Activated CD4-positive, alpha-beta T cell treated with anti-CD3 and anti-CD28 coated beads, Interleukin-10, Interleukin-2, amounts not matched to agents 100 ng/mL and 50 ng/mL, durations not matched to agents 16 hours and 8 hours (primary cell): ENCODE results near the gene STX7.
A peak's percentile ranks its signal among the peaks of the same experiment; 100 is the strongest.

Experiments used
- DNase-seq: peaks from one replicate; pipeline ENCODE4 v3.0.0-alpha.2; 2020

The STX7 gene

GRCh38 chr6:132506869-132507808, 5.8 kb downstream of the STX7 start:
- DNase-seq, result no peak

GRCh38 chr6:132506461-132506860, 6.5 kb downstream of the STX7 start:
- no peak for DNase-seq

GRCh38 chr6:132505158-132505557, 7.8 kb downstream of the STX7 start:
- no peak for DNase-seq

GRCh38 chr6:132504757-132505156, 8.2 kb downstream of the STX7 start:
- DNase-seq, result no peak

- DNase-seq, result no peak
Observed at GRCh38 chr6:132499757-132500156, 13.2 kb downstream of the STX7 start.

DNA sequence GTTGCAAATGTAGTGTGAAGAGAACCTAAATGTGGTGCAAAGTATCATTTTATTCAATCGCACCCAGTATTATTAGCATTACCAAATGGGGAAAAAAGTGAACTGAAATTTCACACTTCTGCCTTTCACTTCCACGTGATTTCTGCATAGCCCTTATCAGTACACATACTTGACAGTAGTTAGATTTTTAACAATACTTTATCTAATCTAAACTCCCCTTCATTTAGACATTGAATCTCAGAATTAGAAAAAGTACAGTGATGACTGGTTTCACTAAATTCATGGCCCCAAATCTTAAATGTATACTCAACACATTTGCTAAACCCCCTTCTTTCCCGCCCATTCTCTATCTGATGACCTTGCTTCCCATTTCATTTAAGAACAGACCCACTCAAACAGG, 14.3 kb downstream of the STX7 start:
- no peak for DNase-seq

DNA sequence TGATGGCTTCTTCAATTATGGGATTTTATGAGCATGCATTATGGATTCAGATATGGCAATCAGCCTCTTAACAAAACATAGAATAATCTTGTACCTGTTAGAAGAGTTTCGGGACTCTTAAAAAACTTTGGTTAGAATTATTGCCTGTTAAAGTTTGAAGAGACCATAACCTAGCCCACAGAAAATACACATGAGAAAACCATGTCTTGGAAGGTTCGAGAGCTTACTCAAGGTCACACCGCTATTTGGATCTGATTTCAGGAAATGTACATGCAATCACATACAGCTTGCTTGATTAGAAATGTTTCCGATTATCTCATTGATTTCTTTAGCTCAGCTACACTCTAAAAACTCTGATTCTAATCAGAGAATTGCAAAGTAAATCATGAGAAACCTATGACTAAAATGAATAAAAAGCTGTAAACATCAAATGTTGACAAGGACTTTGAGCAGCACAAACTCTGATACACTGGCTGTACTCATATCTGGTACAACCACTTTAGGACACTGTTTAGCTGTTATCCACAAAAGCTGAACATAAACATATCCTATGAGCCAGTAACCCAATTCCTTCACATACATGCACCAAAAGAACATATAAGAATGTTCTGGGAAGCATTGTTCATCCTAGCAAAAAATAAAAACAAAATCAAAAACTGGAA, 16.3 kb downstream of the STX7 start:
- no peak for DNase-seq

- DNase-seq, result peak; percentile 41
Observed at GRCh38 chr6:132495604-132496079, 17.3 kb downstream of the STX7 start.

GRCh38 chr6:132494954-132495353, 18.0 kb downstream of the STX7 start:
- DNase-seq, result peak; percentile 44

DNA sequence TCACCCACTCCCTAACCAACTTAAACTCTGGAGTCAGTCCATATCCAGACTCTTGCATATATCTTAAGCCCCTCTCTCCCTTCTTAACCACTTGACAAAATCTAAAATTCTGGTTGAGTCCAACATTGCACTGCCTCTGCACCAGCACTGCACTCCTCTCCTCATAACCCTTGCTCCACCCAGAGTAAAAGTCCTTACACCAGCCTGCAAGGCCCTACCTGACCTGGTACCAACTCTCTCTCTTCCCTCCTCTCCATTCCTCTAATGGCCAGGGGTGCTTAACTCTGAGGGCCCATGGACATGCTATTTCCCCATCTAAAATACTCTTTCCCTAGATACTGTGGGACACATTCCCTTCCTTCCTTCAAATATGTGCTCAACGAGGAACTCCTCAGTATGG, 21.0 kb downstream of the STX7 start:
- no peak for DNase-seq

DNA sequence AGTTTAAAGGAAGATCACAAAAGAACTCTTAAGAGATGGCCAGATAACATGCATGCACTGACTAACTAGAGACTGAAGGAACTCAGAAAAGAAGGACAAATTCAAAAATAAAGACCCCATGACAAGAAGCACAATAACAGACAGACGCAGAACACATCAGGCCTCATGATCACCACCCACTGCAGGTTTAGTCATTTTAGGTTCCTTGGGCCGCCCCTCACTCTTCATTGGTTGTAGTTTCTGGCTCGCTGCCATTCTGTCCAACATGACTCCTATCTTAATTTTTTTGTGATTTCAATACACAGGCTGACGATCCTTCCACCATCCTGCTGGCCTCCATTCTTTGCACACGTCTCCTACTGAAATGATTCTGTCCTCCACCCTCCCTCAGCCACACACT, 21.6 kb downstream of the STX7 start:
- no peak for DNase-seq

DNA sequence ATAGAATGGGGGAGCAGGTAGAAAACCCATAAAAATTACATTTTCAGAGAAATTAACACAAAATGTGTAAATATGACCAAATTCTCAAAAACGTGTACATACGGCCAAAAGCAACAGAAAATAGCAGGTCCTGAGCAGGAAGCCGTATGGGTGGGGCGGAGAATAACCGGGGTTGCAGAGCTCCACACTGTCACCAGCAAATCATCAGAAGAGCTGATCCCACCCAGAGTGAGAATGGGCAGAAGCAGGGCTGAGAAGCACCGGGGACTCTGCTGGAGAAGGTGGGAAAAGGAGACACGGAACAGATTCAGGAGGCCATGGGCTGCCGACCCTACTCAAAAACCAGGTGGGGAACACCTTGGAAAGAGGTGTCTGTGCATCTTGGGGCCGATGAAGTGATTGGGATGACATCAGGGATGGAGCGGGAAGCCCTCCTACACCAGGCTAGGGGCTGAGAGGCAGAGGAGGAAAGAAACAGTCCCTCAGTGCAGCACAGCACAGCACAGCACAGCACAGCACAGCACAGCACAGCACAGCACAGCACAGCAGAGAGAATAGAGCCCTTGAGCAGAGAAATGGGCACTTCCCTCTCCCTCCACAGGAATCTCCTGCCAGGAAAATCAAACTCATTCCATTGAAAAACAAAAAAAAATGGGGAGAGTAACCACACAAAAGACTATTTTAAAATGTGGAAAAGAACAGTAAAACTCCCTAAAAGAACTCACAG, 22.3 kb downstream of the STX7 start:
- no peak for DNase-seq

DNA sequence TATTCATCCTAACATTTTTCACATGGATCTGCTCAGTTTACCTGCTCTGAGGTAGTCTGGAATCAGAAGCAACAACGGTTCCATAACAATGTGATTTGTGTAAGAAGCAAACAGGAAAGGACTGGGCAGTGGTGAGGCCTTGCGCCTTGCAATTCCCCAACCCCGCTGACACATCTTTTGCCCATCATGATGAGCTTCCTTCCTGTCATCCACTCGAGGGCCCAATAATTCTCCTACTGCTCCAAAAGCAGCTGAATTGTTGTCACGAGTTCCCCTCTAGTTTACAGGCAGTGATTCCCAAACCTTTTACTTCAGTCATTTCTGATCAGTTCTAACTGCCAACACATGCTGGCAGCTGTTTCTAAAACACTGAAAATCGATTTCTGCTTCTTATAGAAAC, 22.9 kb downstream of the STX7 start:
- no peak for DNase-seq

GRCh38 chr6:132489376-132489775, 23.5 kb downstream of the STX7 start:
- DNase-seq, result no peak

DNA sequence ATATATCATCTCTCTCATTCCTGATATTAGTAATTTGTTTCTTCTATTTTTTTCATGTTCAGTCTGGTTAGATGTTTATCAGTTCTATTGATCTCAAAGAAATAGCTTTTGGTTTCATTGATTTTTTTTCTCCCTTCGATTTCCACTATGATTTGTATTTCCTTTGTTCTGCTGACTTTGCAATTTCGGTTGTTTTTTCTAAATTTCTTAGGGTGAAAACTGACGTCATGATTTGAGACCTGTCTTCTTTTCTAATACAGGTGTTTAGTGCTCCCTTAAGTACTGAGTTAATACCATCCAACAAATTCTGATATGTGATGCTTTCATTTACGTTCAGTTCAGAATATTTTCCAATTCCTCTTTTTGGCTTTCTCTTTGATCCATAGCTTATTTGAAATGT, 25.2 kb downstream of the STX7 start:
- DNase-seq, result no peak

GRCh38 chr6:132484680-132485018, 28.3 kb downstream of the STX7 start:
- DNase-seq, result no peak

DNA sequence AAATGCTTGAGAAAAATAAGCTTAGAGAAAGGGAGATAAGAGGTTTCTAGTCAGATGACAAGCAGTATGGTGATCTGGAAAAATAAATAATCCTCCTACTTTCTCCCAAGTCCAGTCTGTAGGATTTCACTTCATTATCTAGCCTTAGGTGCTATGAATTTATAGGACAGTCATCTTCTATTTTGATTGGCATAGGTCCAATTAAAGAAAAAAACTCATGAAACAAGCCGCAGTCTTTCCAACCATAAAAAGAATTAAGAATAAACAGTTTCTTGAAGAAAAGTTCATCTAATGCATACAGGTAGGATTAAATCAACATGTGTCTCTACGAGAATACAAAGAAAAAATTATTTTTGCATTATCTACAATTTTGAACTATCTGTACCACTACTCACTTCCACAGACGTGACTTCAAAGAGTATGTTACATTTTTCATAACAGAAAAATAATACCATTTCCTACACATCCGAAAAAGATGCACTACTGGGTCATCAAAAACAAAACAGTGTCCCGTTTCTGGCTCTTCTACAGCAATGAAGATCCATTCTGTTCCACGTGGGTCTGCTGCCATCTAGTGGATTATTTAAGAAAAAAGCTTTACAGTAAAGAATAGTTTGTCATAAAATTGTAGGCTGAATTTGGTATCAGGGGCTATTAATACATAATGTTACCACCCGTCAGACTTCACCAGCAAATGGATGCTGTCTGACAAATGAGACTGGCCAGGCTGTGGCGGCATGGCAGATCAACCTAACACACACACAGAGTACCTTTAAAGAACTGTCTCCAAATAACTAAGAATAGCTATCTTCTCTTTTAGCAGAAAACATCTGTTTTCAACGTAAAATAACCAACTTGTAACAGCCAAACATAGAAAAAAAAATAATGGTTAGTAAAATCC, 28.9 kb downstream of the STX7 start:
- peak; percentile 67 for DNase-seq

GRCh38 chr6:132482581-132482980, 30.3 kb downstream of the STX7 start:
- DNase-seq, result no peak

DNA sequence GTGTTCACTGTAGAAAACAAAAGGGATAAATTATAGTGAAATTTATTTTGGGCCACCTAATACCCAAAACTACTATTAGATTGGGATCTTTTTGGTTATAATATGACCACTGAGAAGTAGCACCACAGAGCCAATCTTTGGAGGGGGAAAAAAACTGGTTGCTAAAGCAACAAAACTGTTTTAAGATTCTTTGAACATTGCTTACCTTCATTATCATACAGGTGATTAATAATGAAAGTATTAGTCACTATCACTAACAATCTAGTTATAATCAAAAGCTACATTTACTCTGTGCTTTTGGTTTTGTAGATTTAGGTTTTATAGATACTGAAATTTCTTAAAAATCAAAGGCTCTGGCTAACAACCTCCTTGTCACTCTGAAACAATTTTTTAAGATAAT, 31.7 kb downstream of the STX7 start:
- DNase-seq, result no peak

DNA sequence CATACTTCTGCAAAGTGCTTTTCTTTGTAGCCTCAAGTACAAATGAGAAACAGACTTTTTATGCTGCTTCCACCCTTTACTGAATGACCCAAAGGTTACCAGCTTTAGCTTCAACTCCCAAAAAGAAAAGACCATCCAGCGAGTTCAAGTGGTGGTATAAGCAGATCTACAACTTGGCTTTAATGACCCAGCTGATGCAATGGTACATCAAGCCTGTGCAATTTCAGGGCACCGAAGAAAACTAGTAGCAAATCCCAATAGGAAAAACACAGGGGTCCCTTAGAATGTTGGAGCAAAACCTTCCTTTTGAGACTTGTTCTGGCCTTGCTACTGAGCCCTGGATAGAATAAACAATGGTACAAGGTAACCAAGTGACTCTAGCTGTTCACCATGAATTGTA, 33.8 kb downstream of the STX7 start:
- DNase-seq, result no peak

- no peak for DNase-seq
Observed at GRCh38 chr6:132478674-132479073, 34.2 kb downstream of the STX7 start.

DNA sequence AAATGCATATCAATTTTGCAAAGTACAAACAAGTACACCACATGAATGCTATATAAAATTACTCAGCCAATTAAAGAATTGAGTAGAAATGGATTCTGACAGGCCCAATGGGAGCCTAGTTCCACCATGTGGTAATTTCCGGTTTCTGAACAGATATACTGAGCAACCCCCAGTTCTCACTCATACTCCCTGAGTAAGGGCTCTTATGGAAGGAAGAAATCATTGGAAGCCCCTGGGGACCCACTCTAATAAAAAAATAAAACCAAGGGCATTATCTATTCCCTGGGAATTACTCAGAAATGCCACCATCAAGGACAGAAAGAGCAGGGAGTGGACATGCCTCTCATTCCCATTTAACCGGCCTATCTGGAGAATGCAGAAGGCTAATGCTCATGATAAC, 34.6 kb downstream of the STX7 start:
- no peak for DNase-seq

GRCh38 chr6:132476688-132477087, 36.2 kb downstream of the STX7 start:
- DNase-seq, result no peak
